Left colon (tissue), 2 donors: ENCODE results near the gene LMBRD2. TPM values are rescaled to one million over a fixed set of nuclear protein-coding genes. Genes with fewer than 3 reads are reported as not detected.
A peak's percentile ranks its signal among the peaks of the same experiment; 100 is the strongest.

Source experiments
- ATAC-seq: fragments of 200-7000 bp; cut with Tn5 transposase; one replicate; pipeline ENCODE4 v1.9.1; 2020; ENCODE audit warnings: mild to moderate bottlenecking, moderate library complexity
- DNase-seq, 2 donors: peaks; one replicate each; pipeline ENCODE4 v3.0.0-alpha.2; 2020
- intact Hi-C, 2 donors: fragments of 100-400 bp; cut with DNase I in 1 of 2; cut with micrococcal nuclease in 1 of 2; formaldehyde crosslinking; loops; one replicate each; pipeline versions ENCODE4 v1.11.2 to v1.14.0; 2022; cut with DNase I, micrococcal nuclease
- total RNA-seq, 2 donors: library from RNA; stranded (reverse); fragmentation: NEBNext Ultra II Directional; extraction: Animal tissue kit (Norgen Biotek cat#: 25700); gene quantifications; one replicate each; pipeline ENCODE4 v1.2.1, GENCODE V29; 2021
- donor health status: DM: no; HTN: no; CAD: no.
- donor health status: DM: yes; HTN: yes; CAD: no.

LMBRD2 gene
- total RNA-seq, 2 donors from 2014 or later: 15.1 to 17.3 TPM

DNA sequence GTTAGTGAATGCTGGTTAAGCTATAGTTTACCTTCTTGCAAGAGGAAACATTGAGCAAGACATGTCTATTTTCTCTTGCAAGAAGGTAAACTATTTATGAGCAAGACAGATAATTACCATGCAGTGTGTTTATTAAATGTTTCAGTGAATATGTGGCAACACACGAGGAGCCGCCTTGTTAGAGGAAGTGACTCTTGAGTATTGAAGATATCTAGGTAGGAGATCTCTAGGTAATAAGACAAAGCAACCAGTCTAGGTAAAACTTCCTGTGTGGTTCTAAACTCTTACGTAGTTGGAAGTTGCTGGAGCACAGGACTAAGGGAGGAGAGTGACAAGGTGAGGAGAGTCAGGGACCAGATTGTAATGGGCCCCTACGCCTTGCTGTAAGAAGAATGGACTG, 17.1 kb upstream of the LMBRD2 start:
- ATAC-seq: no peak
- intact Hi-C loops: no loop called here
- no peak for DNase-seq

DNA sequence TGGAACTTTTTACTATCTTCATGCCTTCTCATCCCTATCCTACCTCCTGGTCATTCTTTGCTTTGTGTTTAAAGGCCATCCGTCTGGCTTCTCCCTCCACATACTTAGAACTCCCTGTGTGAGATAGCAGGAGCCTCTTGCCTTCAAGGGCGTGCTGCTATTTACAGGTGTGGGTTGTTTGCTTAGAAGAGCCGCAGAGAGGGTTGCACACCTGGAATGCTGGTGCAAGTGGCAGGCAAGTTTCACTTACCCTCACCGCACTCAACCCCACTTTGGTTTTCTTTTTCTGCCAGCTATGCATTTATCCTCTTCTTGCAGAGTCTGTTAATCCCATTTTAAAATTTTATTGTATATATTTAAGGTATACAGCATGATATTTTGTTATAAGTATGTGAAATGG, 12.8 kb upstream of the LMBRD2 start:
- ATAC-seq (no peak), DNase-seq (no peak)
- intact Hi-C loops: no loop called here

DNA sequence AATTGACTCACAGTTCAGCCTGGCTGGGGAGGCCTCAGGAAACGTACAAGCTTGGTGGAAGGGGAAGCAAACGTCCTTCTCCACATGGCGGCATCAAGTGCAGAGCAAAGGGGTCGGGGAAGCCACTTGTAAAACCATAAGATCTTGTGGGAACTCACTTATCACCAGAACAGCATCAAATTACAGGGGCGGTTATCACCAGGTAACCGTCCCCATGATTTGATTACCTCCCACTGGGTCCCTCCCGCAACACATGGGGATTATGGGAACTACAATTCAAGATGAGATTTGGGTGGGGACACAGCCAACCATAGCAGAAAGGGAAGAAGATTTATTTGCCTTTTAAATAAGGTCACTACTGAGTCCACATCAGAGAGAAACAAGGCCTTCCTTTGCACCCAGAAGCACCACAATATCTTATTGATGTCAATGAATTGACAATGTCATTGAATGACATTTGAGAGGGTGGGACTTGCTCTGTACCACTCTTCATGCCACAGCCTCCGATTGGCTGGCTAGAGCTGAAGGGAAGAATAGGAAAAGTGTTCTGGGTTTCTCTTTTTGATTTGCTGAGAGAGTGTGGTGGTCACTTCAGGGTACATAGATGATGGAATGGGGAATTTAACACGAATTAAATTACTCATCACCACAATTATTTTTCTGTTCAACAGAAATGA, 11.3 kb upstream of the LMBRD2 start:
- DNase-seq (no peak), ATAC-seq (no peak)
- intact Hi-C loops: no loop called here

DNA sequence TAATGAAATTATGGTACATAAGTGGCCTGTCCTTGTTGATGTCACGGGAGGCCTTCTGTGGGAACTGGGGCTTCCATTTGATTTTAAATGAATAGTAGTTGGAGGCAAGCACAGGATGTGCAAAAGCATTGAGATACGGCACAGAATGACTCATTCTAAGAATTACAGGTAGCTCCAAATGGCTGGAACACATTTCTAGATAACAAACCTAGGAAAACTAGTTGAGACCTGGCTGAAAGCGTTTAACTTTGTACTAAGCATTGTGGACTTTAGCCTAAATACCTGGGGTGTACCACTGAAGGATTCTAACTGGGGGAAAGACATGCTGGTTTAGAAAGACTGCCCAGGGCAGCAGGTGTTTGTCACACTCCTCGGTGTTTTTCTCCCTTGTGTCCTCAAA, 9.7 kb upstream of the LMBRD2 start:
- intact Hi-C loops: no loop called here
- DNase-seq (no peak), ATAC-seq (no peak)

DNA sequence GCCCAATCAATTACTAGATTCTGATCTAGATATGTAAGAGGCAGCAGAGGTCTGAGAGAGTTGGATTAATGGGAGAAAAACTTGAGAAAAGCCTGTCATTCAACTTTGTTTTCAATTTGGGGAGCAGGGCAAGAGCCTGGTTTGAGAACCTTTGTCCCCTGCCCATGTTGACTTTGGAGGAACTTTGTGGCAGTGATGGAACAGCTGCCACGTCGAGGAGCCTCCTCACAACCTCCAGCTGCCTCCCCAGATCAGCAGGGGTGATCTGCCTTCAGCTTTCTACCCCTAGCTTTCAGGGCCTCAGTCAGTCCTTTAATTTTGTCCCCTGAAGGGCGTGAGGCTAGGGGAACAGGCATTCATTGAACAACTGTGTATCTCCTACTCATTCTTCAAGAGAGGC, 8.9 kb upstream of the LMBRD2 start:
- DNase-seq: no peak
- no peak for ATAC-seq
- intact Hi-C loops: no loop called here

DNA sequence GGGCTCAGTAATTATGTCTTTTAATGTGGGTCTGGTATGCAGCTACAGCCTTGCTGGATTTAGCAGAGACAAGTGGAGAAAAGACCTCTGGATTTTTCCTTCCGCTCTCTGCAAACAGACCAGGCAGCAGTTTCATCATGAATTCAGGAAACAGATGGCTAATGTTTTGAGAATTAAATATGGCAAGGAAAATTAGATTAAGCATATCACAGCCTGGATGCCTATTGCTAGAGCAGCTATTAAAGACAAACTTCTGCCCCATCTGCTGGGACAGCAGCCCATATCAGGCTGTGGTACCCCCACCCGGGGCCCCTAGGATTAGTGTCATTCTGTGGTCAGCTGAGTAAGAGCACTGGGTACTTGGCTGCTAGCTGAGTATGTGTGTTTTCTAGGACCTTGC, 6.5 kb upstream of the LMBRD2 start:
- DNase-seq (no peak), ATAC-seq (no peak)

DNA sequence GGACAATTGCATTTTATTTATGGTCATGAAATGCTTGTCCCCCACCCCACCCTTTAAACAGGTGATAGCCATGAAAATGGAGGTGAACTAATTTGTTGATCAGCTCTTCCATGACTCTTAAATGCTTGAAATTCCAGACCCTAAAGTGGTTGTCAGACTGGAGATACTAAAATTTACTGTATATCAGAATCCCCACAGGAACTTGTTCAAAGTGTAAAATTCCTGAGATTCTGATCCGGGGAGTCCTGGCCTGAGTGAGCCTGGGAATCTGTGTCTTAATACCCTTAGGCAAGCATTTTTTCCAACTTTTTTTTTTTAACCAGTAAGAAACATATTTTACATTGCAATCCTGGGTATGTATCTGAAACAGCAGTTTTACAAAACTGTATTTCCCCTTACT, 4.9 kb upstream of the LMBRD2 start:
- ATAC-seq: no peak
- intact Hi-C loops: no loop called here

More for the DNA sequence above, 6.5 kb upstream of the LMBRD2 start:
- intact Hi-C loops: no loop called here

DNA sequence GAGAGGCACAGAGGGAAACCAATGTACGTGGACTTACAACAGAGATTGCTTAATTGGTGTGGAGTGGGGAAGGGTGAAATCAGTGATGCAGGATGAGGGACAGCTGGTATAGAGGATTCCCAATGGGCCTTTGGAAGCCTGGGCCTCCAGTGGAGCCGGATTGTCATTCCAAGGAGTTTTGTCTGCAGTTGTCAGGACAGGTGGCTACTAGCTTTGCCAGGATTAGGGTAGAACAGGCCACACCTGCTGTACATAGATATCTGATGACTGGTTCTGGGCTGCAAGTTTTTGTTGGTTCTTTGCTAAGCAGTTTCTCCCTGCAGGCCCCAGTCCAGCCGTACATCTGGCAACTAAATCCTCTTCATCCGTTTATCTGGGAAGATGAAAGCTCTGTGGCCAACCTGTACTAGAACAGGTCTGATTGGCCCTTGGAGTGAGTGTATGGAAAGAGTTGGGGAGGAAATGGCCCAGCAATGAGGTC, 4.5 kb upstream of the LMBRD2 start:
- DNase-seq (no peak), ATAC-seq (no peak)
- intact Hi-C loops: no loop called here

More for the DNA sequence above, 4.9 kb upstream of the LMBRD2 start:
- no peak for DNase-seq

DNA sequence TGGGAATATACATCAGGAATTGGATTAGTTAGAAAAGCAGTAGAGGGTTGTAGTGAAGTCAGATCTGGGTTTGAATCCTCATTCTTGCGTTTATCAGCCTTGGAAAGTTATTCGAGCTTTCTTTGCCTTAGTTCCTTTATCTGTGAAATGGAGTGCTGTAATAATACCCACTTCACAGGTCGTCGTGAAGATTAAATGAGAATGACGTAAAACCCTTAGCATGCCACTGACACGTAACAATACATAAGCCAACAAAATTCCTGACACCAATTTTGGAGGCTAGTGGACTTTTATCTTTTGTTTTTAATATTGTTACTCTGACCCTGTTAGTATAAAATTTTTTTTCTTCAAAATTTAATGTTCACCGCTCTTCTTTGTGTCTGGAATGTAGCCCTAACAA, 3.6 kb upstream of the LMBRD2 start:
- no peak for DNase-seq
- intact Hi-C loops: no loop called here
- ATAC-seq: no peak

DNA sequence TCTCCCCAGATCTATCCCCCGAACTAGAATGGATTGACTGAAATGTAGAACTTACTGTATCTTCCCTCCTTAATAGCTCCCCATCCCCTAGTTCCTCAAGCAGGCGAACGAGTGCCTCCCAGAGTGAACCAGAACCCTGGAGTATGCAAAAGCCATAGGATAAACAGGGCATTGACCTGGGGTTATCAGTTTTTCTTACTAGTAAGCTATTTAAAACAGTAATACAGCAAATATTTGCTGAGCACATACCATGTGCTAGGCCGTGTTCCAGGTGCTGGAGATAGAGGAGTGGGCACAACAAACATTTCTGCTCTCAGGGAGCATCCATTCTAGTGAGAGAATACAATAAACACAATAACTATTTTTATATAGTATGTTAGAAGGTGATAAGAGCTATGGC, 2.0 kb upstream of the LMBRD2 start:
- no peak for ATAC-seq
- intact Hi-C loops: no loop called here
- DNase-seq: no peak

DNA sequence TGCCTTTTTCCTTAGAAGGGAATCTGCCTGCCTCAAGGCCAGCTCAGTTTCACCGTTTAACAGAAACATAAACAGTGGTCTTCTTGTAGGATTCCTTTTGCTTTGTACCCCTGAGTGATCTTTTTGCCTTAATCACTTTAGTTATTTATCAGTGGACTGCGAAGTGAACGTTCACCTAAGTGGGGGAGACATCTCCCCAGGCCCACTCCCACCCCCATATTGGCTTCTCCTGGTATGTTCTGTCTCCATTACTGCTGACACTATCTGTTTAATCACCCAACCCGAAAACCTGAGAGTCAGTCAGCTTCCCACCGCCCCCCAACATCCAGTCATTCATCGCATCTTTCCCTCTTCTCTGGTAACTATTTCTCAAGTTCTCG, 1.6 kb upstream of the LMBRD2 start:
- no peak for DNase-seq
- intact Hi-C loops: no loop called here
- ATAC-seq: no peak

DNA sequence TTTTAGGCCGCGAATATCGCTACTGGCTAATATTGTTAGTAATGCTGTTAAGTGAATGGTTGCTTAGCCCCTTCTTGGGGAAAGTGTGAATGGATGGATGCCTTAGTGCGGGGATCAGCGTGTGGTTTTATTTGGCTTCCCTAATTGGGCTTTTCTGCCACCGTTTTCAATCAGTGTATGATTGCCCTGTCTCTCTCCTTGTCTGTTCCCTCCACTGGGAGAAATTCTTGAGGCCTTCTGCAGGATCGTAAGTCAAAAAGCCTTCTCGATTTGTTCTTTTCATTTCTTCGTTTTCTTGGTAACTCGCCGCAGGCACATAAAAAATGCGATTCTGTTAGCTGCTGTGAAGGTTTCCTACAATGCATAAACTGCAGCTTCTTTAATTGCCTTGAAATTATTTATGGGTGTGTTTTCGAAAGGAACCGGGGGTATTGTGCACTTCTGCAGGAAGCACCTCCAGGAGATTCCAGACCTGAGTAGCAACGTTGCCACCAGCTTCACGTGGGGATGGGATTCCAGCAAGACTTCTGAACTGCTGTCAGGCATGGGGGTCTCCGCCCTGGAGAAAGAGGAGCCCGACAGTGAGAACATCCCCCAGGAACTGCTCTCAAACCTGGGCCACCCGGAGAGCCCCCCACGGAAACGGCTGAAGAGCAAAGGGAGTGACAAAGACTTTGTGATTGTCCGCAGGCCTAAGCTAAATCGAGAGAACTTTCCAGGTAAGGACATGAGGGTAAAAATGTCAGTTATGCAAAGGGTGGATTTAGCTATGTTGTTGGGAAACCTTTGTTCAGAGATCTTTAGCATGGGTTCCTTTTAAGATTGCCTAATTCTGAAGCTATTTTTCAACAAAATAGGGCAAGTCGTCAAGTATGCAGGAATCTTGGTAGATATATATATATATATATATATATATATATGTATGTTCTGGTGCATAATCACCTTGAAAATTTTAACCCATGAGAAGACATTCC, 924 bp upstream of the LMBRD2 start:
- DNase-seq (no peak), ATAC-seq (no peak)
- intact Hi-C loops: no loop called here

DNA sequence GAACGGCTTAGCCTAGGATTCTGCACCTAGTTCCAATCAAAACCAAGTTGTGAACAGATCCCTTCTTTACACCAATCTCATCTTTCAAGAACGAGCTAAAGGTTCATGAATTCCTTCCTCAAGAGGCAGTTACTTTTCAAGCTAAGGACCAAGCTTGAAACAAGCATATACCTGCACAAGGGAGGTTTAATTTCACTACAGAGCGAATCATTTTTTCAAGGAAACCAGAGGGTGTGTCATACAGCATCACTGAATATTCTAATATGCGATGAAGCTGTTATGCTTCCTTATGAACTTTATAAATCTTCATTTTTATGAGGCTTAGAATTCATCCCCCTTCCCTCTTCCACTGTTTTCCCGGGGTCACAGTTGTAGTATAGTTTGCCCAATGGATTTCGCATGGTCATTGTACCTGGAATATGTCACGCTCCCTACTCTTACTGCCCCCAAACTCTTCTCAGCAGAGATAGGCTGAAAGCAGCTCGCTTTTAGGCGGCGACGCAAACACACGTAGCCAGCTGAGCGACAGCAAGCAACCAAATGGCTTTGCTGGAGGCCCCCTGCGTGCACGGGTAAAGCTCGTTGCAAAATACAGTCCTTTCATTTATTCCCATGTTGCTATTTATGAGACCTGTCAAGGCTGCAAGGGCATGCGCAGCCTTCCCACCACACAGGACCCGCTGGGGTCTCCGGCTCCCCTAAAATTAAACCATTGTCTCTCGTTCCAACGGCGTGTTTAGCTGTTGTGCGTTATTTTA, 832 bp downstream of the LMBRD2 start:
- DNase-seq: peak; percentile 48 to 50
- intact Hi-C loops: no loop called here
- ATAC-seq: peak; percentile 38

DNA sequence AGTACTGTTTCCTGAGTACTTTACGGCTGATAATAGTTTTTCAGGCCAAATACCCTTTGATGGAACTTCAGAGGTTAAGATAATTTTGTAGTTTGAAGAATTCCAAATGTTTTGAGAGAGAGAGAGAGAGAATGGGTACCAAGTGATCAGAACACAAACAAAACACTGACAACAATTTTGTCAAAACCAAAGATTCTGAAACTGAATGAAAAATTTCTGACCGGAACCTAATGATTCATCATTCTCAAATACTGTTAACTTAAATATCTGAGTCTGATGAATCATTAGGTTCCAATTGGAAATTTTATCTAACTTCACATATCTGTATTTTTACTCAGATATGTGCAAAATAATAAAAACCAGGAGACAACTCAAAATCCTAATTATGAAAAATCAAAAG, 4.0 kb downstream of the LMBRD2 start:
- DNase-seq: no peak
- no peak for ATAC-seq
- intact Hi-C loops: no loop called here

DNA sequence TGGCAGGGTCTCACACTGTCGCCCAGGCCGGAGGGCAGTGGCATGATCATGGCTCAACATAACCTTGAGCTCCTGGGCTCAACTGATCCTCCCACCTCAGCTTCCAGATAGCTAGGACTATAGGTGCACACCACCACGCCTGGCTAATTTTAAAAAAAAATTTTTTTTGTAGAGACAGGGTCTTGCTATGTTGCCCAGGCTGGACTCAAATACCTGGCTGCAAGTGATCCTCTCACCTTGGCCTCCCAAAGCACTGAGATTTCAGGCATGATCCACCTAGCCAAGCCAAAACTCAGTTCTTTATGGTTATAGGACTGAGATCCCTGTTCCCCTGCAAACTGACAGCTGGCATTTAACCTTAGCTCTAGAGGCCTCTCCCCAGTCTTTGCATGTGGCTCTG, 5.3 kb downstream of the LMBRD2 start:
- intact Hi-C loops: no loop called here

DNA sequence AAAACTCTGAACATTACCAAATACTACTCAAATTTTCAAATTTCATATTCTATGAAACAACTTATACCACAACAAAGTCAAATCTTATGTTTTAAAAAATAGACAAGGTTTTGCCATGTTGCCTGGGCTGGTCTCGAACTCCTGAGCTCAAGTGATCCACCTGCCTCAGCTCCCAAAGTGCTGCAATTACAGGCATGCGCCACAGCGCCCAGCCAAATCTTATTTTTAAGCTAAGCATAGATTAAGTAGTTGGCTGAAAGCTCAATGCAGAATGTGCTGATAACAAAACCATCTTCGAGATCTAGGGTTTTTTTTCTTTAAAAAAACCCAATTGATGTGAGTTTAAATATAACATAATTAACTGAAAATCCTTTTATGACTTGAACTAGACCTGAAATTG, 6.4 kb downstream of the LMBRD2 start:
- DNase-seq: no peak
- no peak for ATAC-seq
- intact Hi-C loops: no loop called here

More for the DNA sequence above, 5.3 kb downstream of the LMBRD2 start:
- DNase-seq (no peak), ATAC-seq (no peak)

DNA sequence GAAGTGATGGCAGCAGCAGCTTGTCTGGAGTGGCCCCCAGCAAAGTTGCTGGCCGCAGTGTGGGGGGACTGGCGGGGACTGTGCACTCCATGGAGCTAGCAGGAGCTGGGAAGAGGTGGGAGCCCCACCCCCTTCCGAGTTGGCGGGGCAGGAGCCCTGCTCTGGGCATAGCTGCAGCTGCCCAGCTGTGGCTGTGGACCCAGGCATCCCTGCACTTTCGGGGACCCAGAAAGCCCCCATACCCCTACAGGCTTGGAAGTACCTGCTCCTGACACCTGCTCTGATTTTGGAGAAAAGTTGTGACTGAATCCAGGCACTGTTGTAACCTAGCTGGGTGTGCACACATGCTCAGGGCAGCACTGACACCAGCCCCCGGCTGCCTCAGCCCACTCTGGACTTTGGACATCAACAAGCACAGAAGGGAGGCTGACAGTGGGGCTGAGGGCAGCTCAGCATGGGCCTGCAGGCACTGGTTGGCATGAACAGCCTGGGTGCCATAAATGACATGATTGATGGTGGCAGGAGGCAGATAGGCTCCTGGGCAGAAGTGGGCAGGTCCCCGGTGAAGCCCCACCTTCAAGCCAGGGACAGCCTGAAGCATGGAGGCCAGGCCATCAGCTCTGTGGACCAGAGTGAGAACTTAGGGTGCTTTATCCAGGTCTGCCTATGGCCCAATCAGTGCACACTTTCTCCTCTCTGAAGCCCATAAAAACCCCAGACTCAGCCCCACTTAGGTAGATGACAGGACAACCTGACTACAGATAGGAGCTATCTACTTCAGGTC, 12.6 kb downstream of the LMBRD2 start:
- ATAC-seq: peak; percentile 97
- intact Hi-C loops: no loop called here
- peak; percentile 27 to 36 for DNase-seq

DNA sequence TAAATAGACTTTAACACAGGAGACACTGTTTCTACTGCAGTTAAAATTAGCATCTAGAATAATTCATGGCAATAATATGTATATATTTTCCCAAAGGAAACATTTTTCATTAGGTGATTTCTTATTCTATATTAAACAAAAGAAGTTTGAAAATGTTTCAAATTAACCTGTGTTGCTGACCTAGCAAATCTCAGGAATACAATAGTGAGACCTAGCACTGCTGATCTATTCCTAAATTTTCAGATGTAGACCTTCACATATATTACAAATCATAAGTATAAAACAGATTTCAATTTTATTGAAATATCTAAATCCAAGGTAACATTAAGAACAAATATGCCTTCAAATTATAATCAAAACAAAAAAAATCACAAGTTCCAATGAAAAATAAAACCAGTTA, 15.1 kb downstream of the LMBRD2 start:
- intact Hi-C loops: no loop called here
- ATAC-seq (no peak), DNase-seq (no peak)

DNA sequence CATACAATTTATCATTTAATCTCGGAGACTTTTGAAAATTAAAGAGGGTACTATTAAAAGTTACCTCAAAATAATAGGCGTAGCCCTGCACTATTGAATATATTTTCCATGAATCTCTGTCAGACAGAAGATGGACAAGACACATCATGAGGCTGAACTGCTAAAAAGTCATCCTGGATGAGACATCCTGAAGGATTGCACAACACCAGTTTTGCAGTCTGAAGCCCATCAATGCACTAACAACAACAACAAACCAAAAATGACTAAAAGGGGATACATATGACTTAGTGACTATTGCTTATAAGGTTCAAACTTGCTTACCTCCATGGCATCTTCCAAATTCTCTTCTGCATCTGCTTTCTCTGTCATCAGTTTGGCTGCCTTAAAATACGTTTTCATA, 15.7 kb downstream of the LMBRD2 start:
- ATAC-seq (no peak), DNase-seq (no peak)
- intact Hi-C loops: no loop called here
